Measurements from ENCODE around the gene SLAMF7.
A peak's percentile ranks its signal among the peaks of the same experiment; 100 is the strongest.
"Not testable (repeated sequence)": the region's sequence is repeated elsewhere in the genome, so short reads cannot be mapped to it uniquely, and the experiment has no call there.

SLAMF7 gene

DNA sequence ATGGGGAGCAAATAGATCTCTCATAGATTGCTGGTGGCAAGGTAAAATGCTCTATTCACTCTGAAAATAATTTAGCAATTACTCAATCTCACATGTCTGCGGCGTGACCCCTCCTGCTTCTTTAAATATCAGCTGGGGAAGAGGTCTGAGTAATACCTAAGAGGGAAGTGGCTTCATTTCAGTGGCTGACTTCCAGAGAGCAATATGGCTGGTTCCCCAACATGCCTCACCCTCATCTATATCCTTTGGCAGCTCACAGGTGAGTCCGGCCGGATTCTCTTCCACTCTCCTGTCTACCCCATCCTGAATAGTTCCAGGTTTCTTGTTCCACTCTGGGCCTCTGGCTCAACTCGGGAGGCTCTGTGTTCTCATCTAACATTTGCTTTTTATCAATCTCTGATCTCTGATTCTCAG, at the start of gene SLAMF7:
Gene SLAMF7 (plus strand): TSS at position 150 of the 414 bp plus-strand sequence. CDS start 55 bp downstream, at position 205.
- DNase-seq (ENCODE audit: low read depth), result peak; percentile 17

- not testable (repeated sequence) for DNase-seq (ENCODE audit: low read depth)
These were observed 46.7 kb upstream of the SLAMF7 start for GRCh38 chr1:160692390-160692789.

DNA sequence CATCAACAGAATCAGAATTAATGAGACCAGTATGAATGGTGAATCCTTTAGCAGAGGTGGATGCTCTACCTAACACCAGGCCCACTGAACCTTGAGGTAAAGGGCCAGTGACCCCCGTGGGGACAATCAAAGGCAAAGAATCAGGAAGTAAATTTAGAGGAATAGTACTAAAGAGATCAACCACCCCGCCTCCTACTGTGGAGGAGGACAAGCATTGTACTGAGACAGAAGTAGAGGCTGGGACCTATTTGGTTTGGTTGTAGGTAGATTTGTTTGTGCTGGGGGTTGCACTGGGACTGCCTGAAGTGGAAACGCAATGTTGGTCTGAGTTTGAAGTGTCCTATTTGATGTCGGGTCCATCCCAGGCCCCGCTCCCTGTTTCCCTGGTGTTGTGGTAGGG, 36.9 kb upstream of the SLAMF7 start:
- DNase-seq (ENCODE audit: low read depth), result no peak

- no peak for DNase-seq (ENCODE audit: low read depth)
These were observed 34.8 kb upstream of the SLAMF7 start for GRCh38 chr1:160704250-160704649.

DNA sequence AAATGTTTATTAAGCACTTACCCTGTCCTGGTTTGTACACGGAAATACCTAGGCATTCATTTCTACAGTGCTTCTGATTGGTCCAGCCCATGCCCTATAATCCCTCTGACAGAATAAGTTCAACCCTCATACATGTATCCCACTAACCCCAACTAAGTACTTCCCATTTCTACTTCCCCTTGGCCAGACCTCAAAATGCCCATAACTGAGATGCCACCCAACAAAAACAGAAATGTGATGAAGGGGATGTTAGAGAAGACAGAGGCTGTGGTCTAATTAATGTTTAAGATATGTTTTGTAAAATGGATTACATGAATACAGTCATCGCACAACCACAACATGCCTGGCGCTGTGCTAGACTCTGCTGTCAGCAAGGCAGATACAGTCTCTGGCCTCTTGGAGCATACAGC, 33.8 kb upstream of the SLAMF7 start:
- not testable (repeated sequence) for DNase-seq (ENCODE audit: low read depth)

DNA sequence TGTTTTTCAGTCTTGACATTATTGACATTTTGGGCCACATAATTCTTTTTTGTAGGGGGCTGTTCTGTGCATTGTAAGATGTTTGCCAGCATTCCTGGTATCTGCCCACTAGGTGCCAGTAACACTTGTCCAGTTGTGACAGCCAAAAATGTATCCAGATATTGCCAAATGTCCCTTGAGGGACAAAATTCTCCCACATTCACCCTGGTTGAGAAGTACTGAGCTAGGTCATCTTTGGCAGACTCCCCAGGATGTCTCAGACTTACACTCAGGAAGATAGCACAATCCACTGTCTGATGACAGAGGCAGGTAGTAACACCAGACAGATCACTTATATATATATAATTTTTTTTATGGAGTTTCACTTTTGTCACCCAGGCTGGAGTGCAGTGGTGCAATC, 33.3 kb upstream of the SLAMF7 start:
- no peak for DNase-seq (ENCODE audit: low read depth)

DNA sequence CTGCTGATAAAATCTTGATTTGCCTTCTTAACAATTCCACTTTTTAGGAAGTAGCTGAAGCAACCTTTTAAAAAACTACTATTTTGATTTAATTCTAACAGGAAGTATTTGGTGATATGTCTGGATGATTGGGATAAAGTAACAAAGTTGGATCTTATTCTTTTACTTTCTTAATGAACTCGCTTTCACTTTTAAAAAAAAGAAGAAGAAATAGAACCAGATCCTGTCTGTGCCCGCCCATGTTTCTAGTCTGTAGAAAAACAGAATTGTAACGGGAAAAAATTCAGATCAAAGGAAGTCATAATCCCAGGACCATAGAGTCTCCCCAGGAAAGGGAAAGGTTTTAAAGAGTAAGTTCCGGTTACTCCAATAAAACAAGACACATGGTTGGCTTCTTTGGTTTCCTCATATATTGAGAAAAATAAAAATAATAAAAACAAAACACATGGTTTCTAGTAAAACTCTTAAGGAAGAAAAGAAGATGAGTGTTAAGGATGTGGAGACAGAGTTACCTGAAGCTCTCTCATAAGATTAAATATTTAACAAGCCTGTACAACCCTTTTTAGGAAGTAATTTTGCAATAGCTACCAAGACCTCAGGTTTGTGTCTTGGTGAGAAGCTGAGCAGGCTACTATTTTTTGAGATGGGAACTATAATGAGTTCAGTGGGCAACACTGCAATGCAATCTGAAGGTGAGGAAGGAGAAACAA, 32.4 kb upstream of the SLAMF7 start:
- no peak for DNase-seq (ENCODE audit: low read depth)

DNA sequence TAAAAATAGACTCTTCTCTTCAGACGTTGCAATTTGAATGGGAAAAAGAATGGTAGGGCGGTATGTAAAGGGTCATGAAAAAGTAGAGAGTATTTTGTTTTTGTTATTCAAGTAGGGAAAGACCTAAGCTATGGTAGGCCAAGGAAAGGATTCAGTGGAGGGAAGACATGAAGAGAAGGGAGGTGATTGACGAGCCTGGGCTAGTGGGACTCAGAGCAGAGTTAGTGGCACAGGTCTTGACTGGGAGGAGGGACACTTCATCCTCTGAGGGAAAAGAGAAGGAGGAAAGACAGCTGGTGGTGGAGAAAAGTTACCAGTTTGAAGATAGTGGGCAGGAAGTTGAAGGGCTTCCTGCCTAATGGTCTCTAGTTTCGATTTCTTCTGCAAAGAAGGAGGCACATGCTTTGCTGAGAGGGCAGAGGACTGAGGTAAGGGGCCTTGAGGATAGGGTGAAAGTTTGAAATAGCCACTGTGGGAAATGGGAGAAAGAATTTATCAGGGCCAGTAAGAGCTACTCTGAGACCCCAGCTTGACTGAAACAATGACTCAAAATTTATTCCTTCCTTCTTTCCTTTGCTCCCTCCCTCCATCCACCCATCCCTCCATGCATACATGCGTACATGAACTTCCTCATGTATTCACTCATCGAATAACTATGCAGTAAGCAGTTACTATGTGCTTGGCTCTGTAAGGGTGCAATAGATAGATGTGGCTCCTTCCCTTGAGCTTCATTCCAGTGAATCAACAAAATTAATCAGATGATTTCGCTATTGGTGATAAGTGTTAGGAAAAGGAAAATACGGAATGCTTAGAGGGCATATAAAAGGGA, 31.6 kb upstream of the SLAMF7 start:
- no peak for DNase-seq (ENCODE audit: low read depth)

DNA sequence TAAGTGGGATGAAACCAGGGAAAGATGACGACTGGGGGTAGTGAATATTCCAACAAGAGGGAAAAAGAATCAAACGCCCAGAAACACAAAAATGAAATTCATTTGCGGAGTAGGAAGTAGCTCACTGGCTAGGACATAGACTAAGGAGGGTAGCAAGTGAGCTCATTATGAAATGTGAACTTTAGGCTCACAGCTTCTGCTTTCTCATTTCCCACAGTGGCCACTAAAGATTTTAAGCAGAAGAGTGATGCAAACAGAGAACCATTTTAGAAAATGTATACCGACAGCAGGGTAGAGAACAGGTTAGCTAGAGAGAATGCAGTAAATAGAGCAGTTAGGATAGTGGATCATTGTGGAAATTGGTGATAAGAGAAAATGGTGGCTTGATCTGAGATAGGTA, 30.9 kb upstream of the SLAMF7 start:
- DNase-seq (ENCODE audit: low read depth), result no peak

- no peak for DNase-seq (ENCODE audit: low read depth)
These were observed 30.2 kb upstream of the SLAMF7 start for GRCh38 chr1:160708801-160709200.

DNA sequence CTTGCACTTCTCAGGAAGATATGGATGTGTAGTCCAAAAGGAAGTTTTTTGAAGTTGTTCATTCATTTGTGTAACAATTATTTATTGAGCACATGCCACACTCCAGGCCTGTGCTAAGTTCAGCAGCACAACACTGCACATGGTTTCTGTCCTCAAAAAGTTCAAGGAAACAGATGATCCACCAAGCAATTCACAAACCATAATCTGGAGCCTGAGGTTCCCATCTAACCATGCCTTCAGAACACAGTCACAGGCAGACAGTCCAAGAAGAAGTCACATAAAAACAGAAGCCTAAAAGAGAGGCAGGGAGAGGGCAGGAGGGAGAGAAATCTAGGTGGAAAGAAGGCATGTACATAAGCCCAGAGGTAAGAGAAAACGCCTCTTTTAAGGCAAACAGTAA, 29.3 kb upstream of the SLAMF7 start:
- DNase-seq (ENCODE audit: low read depth), result no peak

GRCh38 chr1:160710517-160711252, 28.4 kb upstream of the SLAMF7 start:
- DNase-seq (ENCODE audit: low read depth), result no peak

- DNase-seq (ENCODE audit: low read depth), result no peak
These were observed 27.8 kb upstream of the SLAMF7 start for GRCh38 chr1:160711276-160711601.

DNA sequence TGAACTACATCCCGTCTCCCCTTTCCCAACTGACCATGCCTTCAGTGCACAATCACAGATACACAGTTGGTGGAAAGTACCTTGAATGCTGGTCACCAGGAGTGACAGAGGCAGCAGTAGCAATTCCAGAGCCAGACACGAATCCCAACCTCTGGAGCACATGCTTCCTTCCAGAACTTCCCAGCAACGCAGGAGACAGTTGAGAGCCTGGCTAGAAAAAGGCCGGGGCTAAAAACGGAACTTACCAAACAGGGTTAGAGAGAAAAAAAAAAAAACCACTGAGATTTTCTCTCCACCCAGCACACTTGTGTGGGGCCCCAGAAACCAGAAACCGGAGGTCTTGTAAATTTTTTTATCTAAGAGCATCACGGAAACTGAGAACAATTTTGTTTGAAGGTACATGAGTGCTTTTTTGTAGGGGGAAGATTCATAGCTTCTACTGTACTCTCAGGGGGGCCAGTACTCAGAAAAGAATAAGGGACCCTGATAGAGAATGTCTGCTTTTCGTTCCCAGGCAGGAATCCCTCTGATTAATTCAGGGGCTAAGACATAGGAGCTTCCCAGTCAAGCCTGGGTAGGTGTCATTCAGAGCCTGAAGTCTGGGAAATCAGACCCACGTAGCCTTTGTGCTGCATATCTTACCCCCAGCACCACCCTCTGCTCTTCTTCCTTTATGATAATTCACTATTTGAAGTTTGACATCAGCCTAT, 27.3 kb upstream of the SLAMF7 start, which contains the start of gene CD48:
Gene CD48 (minus strand): TSS at position 221 of the 710 bp plus-strand sequence. CDS start 59 bp downstream, at position 162.
- DNase-seq (ENCODE audit: low read depth), result no peak

GRCh38 chr1:160712525-160713080, 26.4 kb upstream of the SLAMF7 start:
- not testable (repeated sequence) for DNase-seq (ENCODE audit: low read depth)

DNA sequence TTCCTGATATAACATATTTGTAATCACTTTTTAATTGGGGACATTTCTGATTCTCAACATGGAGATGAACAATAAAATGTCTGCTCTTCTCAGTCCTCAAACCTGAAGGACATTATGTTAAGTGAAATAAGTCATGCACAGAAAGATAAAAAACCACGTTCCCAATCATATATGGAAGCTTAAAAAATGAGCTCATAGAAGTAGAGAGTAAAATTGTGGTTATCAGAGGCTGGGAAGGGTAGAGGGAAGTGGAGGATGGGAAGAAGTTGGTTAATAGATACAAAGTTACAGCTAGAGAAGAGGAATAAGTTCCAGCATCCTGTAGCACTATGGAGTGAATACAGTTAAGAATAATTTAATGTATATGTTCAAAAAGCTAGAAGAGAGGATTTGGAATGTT, 25.9 kb upstream of the SLAMF7 start:
- no peak for DNase-seq (ENCODE audit: low read depth)

GRCh38 chr1:160714034-160714648, 24.9 kb upstream of the SLAMF7 start:
- DNase-seq (ENCODE audit: low read depth), result not testable (repeated sequence)

GRCh38 chr1:160716013-160716412, 23.0 kb upstream of the SLAMF7 start:
- DNase-seq (ENCODE audit: low read depth), result no peak

DNA sequence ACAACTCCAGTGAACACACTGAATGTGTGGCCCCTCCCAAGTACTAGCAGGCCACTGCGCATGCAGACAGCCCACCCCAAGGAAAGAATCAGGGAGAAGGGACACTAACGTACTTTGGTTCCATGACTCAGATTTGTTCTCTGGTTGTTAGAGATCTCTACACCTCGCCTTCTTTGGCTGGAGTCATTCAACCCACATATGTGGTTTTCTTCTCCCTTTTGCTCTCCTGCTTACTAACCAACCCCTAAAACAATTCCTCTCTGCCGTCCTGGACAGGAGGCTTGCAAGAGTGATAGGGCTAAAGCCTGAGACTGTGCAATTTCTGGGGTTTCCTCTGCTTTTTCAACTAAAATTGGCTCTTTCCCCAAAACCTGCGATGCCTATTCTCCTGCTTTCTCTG, 21.7 kb upstream of the SLAMF7 start:
- DNase-seq (ENCODE audit: low read depth), result no peak

GRCh38 chr1:160718210-160718609, 20.8 kb upstream of the SLAMF7 start:
- no peak for DNase-seq (ENCODE audit: low read depth)
